ENCODE results near the gene REC114. TPM values are rescaled to one million over a fixed set of nuclear protein-coding genes. Genes with fewer than 3 reads are reported as not detected.

Gene REC114
- total and polyA plus RNA-seq, 2 experiments from 2014 or later, result not detected

DNA sequence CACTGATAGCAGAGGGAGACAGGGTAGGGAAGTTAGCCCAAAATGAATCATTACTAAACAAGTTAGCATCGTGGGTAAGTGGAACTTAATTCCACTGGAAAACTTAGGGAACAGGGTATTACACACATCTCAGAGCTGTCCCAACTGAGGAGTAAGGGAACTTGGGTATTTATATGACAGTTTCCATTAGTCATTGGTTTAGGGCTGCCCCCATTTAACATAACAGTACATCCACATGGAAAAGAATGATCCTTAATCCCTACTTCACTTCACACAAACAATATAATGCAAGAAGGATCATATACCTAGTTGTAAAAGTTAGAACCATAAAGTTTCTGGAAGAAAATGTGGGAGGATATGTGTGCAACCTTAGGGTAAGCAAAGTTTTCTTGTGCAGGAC, 4.3 kb upstream of the REC114 start (continued):
- TF ChIP-seq ZNF462 (CRISPR knock-in tag; IDR thresholded peaks at IDR 0.05) (no peak), EZH2phosphoT487 (IDR thresholded peaks at IDR 0.05; ENCODE audit: unreplicated experiment) (no peak), CREB1 (CRISPR knock-in tag; IDR thresholded peaks at IDR 0.05; ENCODE audit: low read depth) (no peak), ZNF331 (CRISPR knock-in tag; IDR thresholded peaks at IDR 0.05; ENCODE audit: low read depth) (no peak), CTCF (conservative IDR thresholded peaks at IDR 0.05; ENCODE audit: low read depth in 2 of 2) (no peak), EZH2 (IDR thresholded peaks at IDR 0.05; ENCODE audit: low read depth, unreplicated experiment) (no peak), POLR2AphosphoS5 (IDR thresholded peaks at IDR 0.05; ENCODE audit: low read depth) (no peak), STAT1 (IDR thresholded peaks at IDR 0.05; ENCODE audit: unreplicated experiment) (no peak), ETS1 (IDR thresholded peaks at IDR 0.05) (no peak), NANOG (IDR thresholded peaks at IDR 0.05; ENCODE audit: borderline replicate concordance) (no peak), JUNB (IDR thresholded peaks at IDR 0.05; ENCODE audit: unreplicated experiment) (no peak)
